CD4-positive, alpha-beta T cell treated with Interleukin-2 at 100 ng/mL for 4 hours (primary cell): ENCODE data around the gene ARV1.
"Not testable (repeated sequence)": the region's sequence is repeated elsewhere in the genome, so short reads cannot be mapped to it uniquely, and the experiment has no call there.

ENCODE experiments used
- DNase-seq: peaks from one replicate; pipeline ENCODE4 v3.0.0-alpha.2; 2020; ENCODE audit warnings: low spot score

ARV1 gene

GRCh38 chr1:230976825-230977747 lies 1.8 kb upstream of the ARV1 start:
- DNase-seq: peak; percentile 59

- peak; percentile 0 for DNase-seq
Measured at GRCh38 chr1:230977761-230978490, 968 bp upstream of the ARV1 start.

- no peak for DNase-seq
Measured at GRCh38 chr1:230979389-230979716, 459 bp downstream of the ARV1 start.

GRCh38 chr1:230979952-230980351 lies 1.1 kb downstream of the ARV1 start:
- peak; percentile 8 for DNase-seq

GRCh38 chr1:230982696-230983095 lies 3.8 kb downstream of the ARV1 start:
- DNase-seq: no peak

GRCh38 chr1:230983811-230984210 lies 4.9 kb downstream of the ARV1 start:
- DNase-seq: no peak

GRCh38 chr1:230984622-230985515 lies 6.0 kb downstream of the ARV1 start:
- DNase-seq: not testable (repeated sequence)

GRCh38 chr1:230985711-230986110 lies 6.8 kb downstream of the ARV1 start:
- DNase-seq: no peak

GRCh38 chr1:230986976-230987375 lies 8.1 kb downstream of the ARV1 start:
- DNase-seq: no peak

- no peak for DNase-seq
Measured at GRCh38 chr1:230987448-230987847, 8.6 kb downstream of the ARV1 start.

GRCh38 chr1:230992100-230992774 lies 13.3 kb downstream of the ARV1 start:
- DNase-seq: no peak

GRCh38 chr1:230994860-230995259 lies 16.0 kb downstream of the ARV1 start:
- no peak for DNase-seq

- no peak for DNase-seq
Measured at GRCh38 chr1:231000201-231000600, 21.3 kb downstream of the ARV1 start.

- DNase-seq: no peak
Measured at GRCh38 chr1:231000639-231001038, 21.7 kb downstream of the ARV1 start.

GRCh38 chr1:231001892-231002291 lies 23.0 kb downstream of the ARV1 start:
- DNase-seq: no peak

GRCh38 chr1:231007535-231007934 lies 28.6 kb downstream of the ARV1 start:
- not testable (repeated sequence) for DNase-seq

GRCh38 chr1:231011360-231011759 lies 32.5 kb downstream of the ARV1 start:
- DNase-seq: no peak

- no peak for DNase-seq
Measured at GRCh38 chr1:231011963-231012362, 33.1 kb downstream of the ARV1 start.

GRCh38 chr1:231013391-231014015 lies 34.6 kb downstream of the ARV1 start:
- DNase-seq: no peak

GRCh38 chr1:231016234-231016633 lies 37.3 kb downstream of the ARV1 start:
- no peak for DNase-seq

- no peak for DNase-seq
Measured at GRCh38 chr1:231016966-231017365, 38.1 kb downstream of the ARV1 start.
